HG02970 (cell line): ENCODE data around the gene SPTLC3.
"Not testable (repeated sequence)": the region's sequence is repeated elsewhere in the genome, so short reads cannot be mapped to it uniquely, and the experiment has no call there.

Source experiments
- ATAC-seq: cut with Tn5 transposase; IDR thresholded peaks from one replicate; pipeline ENCODE4 v1.9.1; 2021; ENCODE audit warnings: mild to moderate bottlenecking, moderate library complexity, moderate number of reproducible peaks; ENCODE audit not compliant: unreplicated experiment, low FRiP score

Gene SPTLC3

DNA sequence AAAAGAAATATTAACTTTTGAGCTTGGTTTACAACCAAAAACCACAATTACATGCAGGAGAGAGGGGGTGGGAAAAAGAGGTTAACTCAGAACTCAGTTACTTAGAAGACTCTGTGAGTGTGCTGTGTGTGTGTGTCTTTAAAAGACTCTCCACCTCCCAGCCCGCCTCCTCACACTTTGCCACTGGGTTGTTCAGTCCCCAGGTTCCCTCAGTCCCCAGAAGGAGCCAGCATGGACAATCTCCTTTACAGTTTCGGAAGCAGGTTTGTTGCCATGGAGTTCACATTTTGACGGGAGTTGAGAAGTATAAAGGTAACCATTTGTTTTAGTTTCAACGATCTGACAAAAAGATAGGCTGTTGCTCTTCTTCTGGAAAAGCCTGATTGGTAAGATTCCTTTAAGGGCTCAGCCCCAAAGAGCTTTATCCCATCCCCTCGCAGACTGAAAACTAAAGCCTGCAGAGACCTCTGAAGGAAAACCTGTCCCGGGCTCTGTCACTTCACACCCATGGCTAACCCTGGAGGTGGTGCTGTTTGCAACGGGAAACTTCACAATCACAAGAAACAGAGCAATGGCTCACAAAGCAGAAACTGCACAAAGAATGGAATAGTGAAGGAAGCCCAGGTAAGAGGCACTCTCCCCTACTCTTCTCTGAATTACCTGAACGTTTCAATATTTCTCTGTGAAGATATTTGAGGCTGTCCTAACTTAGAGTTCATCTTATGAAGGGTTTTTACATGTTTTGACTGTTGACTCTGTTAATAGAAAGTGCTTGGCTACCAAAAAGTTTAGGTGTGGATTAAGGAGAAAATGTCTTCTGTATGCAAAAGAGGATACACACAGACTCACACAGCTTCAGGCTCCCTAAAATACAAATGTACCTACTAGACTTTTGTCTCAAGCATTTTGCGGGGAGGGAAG, at the start of gene SPTLC3:
Gene SPTLC3, plus strand, starts transcription at position 212 of the 921 bp plus-strand sequence. Its CDS starts 296 bp downstream, at position 508.
- peak; percentile 32 for ATAC-seq

DNA sequence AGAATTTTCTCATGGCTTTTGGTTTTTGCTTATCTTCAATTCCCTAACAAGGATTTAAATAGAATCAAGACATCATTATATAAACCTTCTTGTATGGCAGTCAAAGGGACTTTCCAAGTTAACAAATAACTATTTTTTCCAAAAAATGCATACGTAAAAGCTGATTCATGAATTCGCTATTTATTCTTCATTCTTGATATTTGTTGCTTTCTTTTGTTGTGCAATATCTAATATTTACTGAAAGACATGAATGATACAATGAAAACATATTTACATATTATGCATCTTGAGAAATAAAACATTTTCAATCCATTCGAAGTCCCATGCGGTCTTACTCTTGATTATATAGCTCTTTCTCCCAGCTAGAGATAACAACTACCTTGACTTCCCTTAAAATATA, 47.0 kb upstream of the SPTLC3 start:
- no peak for ATAC-seq

DNA sequence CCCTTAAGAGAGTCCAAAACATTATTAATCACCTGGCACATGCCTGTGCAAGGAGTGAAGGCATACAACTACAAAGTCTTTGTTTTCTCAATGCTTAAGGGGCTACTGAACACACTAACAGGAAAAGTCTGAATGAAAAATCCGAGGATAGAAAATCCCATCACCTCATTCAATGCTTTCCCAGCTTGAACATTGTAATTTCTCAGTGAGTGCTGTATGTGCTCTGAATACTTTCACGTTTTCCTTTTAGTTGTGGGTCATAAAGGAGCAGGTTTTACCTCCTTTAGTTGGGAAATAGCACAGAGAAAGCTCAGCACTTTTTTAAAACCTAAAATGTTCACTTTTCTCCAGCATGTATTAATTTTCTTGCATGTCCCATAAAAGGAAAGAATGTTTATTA, 45.9 kb upstream of the SPTLC3 start:
- no peak for ATAC-seq

DNA sequence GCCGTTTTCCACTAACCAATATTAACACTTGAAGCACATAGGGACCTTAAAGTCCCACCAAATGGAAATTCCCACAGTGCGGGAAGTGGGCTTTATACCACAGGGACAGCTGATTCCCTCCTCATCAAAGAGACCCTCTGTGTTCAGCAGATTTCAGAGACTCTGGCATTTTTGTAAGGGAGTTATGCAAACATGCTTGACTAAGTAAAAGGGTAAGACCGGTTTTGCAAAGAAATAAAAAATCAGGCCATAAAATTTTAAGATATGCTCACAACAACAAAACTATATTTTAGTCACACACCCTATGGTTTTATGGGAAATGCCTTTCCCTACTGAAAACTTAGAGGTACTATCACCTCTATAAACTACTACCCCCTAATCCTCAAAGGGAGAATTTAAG, 45.4 kb upstream of the SPTLC3 start:
- ATAC-seq, result no peak

DNA sequence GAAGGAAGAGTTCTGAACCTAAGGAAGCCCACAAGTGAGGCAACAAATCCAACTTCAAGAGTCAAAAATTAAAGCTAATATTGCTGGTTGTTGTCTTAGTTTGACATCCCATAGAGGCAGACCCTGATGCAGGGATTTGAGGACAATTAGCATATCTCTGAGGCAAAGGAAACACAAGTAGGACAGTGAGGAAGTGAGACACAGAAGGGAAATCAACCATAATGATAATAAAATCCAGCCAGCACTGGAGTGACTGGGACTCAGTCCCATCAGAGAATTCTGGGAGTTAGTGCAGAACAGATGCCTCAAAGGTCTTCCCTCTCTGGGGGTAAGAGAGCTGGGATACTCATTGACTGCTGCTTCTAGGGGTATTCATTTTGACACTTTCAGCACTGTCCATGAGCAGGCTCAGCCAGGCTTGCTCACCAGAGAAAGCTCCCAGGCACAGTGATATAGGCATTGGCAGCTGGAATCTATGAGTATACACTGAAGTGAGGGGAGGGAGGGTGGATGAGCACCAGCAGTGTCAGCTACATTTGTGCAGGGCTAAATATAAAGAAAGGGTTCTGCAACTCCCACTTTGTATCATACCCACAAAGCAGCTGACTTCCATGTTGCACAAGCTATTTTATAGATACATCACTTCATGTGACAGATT, 43.4 kb upstream of the SPTLC3 start:
- no peak for ATAC-seq

DNA sequence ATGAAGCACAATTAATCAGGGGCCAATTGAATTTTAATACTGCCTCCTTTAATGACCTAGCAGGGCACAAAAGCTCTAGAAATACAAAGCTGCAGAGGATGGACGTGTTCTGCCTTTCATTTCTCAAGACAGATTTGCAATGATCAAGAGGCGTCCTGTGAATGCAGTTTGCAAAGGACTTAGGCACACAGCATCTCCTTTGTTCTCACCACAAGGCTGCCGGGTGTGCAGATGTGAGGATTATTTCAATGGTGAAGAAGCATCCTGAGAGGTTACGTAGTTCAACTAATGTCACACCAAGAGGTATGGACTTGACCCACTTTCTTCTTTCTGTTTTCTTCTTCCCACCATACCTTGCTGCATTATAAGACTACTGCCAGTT, 42.9 kb upstream of the SPTLC3 start:
- no peak for ATAC-seq

DNA sequence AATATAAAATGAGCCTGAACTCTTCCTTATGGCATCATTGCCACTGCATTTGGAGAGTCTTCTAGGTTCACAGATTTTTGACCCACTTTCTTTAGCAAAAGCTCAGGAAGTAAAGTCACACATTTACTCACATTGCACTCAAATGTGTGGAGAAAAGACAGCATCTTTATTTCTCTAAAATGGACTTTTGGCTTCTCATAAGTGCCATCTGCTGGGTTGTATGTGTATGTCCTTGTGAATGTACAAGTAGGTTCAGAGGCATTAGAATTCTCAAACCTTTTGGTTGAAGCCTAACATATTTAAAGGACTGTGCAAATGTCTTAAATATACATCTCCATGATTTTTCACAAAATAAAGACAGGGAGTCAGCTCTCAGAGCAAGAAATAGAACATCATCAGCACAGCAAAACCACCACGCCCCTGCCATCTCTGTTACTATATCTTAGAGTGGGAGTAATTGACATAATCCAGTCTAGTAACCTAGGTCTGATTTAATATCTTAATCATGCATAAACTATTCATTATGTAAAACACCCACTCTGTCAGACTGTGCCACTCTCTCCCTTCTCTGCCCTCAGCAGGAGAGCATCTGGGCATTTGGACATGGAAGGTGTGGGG, 42.2 kb upstream of the SPTLC3 start:
- ATAC-seq, result no peak

DNA sequence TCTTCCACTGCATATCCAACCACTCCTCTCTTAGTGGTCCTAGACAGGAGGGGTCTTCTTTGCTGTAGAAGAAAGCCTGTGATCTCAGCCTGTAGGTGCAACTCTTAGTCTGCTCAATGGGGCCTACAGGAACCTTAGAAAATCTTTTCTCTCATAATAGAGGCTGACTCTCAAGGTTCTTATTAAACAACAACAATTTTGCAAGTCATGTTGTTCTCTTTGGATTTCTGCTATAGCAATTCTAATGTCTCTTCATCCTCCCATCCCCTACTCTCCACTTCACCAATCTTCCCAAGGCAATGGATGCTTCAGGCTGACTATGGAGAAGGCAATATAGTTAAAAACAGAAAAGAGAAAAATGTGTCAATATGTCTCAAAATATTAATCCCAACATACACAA, 40.8 kb upstream of the SPTLC3 start:
- no peak for ATAC-seq

DNA sequence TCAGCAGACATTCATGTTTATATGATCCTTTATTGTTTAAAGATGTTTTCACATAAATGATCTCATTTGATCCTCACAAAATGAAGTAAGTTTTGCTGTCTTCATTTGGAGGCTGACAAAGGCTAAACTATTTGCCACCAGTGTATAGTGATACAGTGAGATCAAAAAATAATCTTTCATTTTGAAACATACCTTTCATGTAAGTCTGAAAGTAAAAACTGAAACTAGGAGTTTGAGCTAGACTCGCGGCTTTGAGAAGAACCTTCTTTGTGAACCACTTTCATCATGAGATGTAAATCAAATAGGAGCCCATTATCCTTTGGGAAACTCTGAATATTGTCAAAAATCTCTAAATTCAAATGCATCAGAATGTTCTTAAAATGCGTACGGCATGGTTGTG, 40.3 kb upstream of the SPTLC3 start:
- no peak for ATAC-seq

DNA sequence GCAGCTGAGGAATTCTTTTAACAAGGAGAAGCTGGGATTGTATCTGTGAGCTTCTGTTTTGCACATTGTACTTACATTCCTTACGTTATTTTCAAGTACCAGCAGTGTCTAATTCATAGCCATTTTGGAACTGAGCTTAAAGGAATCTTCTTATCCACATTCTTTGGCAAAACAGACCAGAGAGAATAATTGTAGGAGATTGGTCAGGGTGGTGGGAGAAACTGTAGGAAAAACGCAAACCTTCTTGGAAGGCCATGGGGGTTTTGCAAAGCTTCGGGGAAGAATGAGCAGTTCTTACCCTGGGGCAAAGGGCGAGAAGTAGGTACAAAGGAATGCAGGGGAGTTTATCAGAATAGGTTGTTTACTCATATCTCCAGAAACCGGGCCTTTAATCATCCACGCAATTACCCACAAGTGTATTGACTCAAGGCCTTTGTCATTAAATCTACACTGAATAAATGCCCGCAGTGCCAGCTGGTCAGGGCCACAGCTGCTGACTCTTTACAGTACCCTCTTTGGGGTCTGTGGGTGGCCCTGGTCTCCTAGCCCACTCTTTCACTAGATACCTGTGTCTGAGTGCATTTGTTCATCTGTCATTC, 39.6 kb upstream of the SPTLC3 start:
- no peak for ATAC-seq

DNA sequence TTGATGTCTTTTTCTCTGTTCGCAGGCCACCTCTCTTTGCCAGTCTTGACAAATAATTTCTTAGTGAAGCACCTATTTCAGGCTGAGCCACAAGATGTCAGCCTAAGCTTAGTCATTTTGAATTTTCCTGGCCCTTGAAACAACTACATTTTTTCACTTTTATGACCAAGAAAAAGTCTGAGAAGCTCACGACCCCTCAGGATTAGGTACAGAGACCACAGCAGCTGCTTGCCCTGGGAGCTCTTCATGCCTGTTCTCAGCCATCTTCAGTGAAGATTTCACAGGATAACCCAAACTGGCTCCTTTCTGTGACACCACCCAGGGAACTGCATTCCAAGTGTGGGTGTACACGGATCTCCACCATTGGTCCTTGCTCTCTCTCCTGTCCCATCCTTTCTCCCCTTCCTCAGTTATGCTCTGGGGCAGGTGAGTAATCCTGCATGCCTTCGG, 38.4 kb upstream of the SPTLC3 start:
- ATAC-seq, result no peak

DNA sequence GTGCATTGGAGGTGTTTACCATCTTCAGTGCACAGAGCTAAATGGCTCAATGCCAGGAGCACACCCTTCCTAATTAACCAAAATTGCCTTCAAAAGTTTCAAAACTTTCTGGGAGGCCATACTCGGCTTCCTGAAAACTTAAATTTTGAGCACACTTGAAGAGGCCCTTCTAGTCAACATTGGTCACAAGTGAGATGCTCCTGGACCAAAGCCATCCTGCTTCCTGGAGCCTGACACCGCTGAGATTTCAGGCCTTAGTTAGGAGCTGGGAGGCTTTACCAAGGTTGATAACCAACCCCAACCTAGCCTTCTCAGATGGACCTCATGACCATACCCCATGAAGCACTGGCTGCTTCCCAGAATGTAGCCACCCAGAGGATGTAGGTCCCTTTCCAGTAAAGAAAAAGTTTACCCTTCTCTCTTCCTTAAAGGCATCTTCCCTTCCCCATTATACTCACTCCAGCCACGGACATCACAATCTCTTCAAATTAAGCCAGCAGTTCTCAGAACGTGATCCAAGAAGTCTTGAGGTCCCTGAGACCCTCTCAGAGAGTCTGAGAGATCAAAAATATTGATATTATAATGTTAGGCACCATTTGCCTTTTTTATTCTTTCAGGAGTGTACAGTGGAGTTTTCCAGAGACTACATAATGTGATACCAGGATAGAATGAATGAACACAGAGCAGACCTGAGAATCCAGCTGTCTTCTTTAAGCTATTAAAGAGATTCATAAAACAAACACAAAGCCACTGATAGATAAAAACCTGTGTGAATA, 32.8 kb upstream of the SPTLC3 start:
- no peak for ATAC-seq

DNA sequence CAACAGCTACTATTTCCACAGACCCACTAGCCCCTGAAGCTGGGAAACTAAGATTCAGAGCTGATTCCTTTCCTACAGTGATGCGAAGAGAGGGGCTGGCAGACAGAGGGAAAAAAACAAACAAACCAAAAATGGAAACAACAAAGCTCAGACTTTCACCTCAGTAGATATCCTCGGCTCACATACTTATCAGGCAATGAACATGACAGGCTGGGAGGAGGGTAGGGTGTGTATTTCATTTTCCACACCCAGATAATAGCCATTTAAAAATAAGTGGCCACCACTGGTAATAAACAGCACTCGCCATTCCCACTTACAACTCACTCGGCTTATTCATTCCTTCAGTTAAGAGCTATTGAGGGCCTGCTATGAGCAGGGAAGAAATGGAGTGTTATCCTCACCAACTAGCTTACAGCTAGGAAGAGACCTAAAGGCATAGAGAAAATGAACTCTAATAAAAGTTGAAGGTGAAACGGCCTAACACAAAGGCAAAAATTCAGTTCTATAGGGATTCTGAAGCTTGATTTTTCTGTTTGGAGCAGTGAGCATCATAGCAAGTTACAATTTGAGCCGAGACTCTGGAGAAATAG, 32.0 kb upstream of the SPTLC3 start:
- no peak for ATAC-seq

DNA sequence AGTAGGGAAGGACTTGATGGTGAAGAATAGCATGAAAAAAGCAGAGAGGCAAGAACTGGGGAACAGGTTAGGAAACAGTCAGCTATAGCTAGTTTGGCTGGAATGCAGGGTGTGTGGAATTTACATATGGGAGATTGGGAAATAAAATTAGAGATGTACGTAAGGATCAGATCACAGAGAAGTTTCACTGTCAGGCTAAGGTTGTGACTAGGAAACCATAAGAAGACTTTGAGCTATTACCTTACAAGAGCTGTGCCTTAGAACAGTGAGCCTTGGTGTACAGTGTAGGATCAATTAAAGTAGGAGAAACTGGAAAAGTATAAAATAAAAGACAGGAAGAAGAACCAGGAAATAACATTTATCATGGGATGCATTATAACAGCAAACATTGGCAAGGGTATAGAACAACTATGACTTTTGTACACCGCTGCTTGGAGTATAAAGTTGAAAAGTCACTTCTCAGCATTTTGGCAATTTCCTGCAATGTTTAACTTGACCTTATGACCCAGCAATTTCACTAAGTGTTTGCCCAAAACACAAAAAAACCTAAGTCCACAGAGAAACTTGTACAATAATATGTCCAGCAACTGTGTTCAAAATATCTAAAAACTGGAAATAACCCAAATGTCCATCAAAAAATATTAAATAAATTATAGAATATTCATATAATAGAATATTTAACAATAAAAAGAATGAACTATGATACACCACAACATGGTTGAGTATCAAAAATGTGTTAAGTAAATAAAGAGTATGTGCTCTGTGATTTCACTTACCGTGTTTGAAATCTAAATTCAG, 31.2 kb upstream of the SPTLC3 start:
- ATAC-seq, result no peak

DNA sequence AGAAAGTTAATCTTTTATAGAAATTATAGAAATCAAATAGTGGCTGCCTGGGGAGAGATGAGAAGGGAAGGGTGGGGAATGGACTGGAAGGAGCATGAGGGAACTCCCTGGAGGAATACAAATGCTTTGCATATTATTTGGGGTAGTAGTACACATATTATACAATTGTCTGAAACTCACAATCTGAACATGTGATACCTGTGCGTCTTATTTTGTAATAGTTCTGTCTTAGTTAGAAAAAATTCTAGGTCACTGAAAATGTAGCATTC, 30.7 kb upstream of the SPTLC3 start:
- ATAC-seq, result no peak

DNA sequence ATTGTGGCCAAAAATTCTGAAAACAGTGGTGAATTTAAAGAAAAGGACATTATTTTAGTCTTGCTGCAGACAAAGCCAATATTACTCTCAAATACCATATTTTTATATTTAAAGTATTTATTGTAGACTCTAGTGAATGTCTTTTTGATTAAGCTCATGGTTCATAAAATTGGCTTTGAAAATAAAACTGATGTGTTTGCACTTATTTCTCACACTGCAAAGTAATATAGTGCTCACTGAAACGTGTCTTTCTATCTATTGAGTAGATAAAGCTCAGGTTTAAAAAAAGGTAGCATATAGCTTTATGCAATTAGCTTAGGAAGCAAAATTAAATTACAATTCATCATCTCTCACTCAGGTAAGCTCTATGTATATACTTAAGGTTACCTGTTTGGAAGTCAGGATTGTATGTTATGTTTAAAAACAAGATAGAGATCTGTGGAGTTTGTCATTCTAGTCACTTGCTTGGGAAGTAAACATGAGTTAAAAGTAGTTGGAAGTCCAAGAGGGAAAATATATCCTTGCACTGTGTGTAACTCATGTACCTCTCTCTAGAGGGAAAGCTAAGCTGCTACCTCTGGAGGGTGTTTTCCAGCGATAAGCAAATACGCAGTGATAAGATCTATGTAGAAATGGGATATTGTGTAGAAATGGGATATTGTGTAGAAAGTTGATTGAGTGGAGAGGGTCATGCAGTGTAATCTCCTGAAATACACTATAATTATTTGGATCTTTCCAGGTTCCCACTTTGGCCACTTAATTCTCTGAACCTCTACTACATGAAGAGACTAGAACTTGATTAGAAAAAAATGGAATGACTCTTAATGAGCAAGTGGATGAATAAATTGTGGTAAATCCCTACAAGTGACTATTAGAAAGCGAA, 29.9 kb upstream of the SPTLC3 start:
- no peak for ATAC-seq

DNA sequence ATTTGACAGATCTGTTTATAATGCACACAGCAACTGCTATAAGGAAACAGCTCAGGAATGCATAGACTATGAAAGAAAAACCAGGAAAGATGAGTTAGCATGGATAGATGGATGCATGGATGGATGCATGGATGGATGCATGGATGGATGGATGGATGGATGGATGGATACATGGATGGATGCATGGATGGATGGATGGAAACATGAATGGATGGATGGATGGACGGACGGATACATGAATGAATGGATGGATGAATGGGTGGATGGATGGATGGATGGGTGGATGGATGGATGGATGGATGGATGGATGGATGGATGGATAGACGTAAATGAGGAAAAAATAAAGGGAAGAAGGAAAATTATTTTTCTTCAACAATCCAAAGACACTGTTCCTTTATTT, 29.1 kb upstream of the SPTLC3 start:
- not testable (repeated sequence) for ATAC-seq

DNA sequence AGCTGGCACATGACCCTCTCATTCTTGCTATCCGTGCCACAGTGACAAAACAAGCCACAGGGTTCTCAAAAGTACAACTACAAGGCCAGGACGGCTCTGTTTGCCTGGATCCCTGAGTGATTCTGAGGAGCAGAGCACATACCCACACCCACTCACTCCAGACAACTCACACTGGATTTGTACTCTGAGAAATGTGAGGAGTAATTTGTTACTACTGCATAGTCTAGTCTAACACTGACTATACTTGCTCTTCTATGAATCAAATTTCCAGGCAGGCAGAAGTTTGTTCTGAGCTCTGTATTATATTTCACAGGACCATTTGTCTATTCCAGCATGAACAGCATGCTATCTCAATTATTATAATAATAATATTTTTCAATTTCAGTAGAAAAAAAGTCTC, 26.7 kb upstream of the SPTLC3 start:
- ATAC-seq, result no peak
